Measurements from ENCODE around the gene PCBP1. TPM values are rescaled to one million over a fixed set of nuclear protein-coding genes. Genes with fewer than 3 reads are reported as not detected.
A peak's percentile ranks its signal among the peaks of the same experiment; 100 is the strongest.
"Not testable (repeated sequence)": the region's sequence is repeated elsewhere in the genome, so short reads cannot be mapped to it uniquely, and the experiment has no call there.

Gene PCBP1
- 100 to 1,000 TPM; 234 to 314 (median 281) TPM for polyA plus RNA-seq (ENCODE audit: insufficient read length in 4 of 4)

DNA sequence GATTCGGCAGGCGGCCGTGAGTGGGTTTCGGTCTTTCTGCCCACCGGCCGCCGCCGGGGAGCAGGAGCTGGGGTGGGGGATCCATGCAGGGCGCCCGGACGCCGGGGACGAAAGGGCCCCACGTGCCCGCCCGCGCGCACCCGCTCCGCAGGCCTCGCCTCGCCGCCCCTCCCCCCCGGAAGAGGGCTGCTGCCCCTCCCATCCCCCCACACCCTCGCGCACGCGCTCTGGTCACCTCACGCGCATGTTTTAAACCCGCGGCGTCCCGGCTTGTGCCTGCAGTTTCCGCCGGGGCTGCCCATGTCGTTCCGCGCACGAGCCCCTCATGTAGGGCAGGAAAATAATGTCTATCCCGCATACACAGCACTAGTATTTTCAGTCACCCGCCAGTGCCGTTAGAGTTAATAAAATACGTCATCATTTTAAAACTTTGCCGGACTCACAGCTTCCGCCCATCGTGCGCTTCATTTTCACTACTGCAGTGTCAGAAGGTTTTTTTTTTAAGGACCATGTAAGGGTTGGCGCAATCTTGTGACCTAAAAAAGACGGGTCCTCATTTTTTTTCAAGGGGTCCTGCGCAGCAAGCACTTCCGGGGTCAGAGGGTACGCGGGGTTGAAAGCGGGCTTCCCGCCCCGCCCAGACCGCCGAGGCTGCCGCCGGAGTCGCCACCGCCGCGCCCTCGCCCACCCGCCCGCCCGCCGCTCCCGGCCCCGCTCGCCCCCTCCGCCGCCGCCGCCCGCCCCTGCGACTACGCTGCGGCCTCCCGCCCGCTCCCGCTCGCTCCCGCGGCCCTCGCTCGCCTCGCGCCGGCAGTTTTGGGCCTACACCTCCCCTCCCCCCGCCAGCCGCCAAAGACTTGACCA is at the start of gene PCBP1:
Gene PCBP1 (plus strand): TSS at position 640 of the 864 bp plus-strand sequence. CDS start 267 bp downstream, outside the sequence.
- DNase-seq (ENCODE audit: low read depth in 4 of 4, low spot score in 3 of 4): peak; percentile 84 to 92 (median 90)

GRCh38 chr2:70039366-70039765 is 47.9 kb upstream of the PCBP1 start:
- no peak for DNase-seq (ENCODE audit: low read depth in 4 of 4, low spot score in 3 of 4)

GRCh38 chr2:70041663-70042062 is 45.6 kb upstream of the PCBP1 start:
- no peak for DNase-seq (ENCODE audit: low read depth in 4 of 4, low spot score in 3 of 4)

GRCh38 chr2:70042246-70042645 is 45.0 kb upstream of the PCBP1 start:
- no peak for DNase-seq (ENCODE audit: low read depth in 4 of 4, low spot score in 3 of 4)

GRCh38 chr2:70043252-70043875 is 43.9 kb upstream of the PCBP1 start:
- DNase-seq (ENCODE audit: low read depth in 4 of 4, low spot score in 3 of 4): no peak

DNA sequence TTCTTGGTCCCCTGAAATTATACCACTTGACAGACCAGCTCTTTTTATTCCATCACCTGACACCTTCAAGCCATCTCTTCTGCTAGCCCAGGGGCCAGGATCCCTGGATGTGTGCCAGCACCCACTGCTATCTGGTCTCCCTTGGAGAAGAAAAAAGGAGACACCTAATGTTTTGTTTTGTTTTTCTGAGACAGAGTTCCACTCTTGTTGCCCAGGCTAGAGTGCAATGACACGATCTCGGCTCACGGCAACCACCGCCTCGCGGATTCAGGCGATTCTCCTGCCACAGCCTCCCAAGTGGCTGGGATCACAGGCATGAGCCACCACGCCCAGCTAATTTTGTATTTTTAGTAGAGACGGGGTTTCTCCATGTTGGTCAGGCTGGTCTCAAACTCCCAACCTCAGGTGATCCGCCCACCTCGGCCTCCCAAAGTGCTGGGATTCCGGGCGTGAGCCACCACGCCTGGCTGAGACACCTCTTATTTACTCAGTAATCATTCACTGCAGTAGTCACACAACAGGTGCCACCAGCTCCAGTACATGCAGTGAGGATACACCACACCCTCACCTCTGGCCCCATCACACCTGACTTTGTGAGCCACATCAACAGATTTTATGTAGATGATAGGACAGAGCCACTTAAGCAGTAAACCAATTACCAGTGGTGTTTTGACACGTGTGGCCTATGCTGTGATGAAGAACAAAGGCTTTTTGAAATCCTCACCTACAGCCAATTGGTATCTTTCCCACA is 42.8 kb upstream of the PCBP1 start:
- no peak for DNase-seq (ENCODE audit: low read depth in 4 of 4, low spot score in 3 of 4)

GRCh38 chr2:70045405-70045804 is 41.9 kb upstream of the PCBP1 start:
- no peak for DNase-seq (ENCODE audit: low read depth in 4 of 4, low spot score in 3 of 4)

- DNase-seq (ENCODE audit: low read depth in 4 of 4, low spot score in 3 of 4): no peak
Observed at GRCh38 chr2:70045932-70046331, 41.3 kb upstream of the PCBP1 start.

DNA sequence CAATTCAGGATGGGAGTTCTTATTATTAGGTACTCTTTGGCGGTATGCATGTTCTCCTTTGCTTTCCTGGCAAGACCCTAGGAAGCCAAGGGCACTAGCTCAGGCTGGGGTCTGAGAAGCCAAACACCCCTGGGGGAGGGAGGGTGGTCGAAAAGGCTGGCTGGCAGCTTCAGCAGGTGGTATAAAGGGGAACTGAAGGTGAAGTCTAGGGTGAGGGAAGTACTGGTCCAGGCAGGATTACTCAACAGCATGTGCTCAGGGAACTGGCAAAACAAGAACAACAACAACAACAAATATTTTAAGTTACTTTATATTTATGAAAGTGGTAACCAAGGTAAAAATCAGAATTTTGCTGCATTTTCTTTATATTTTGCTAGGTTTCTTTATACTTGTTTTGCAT is 40.7 kb upstream of the PCBP1 start:
- no peak for DNase-seq (ENCODE audit: low read depth in 4 of 4, low spot score in 3 of 4)

- DNase-seq (ENCODE audit: low read depth in 4 of 4, low spot score in 3 of 4): no peak
Observed at GRCh38 chr2:70047451-70047850, 39.8 kb upstream of the PCBP1 start.

- DNase-seq (ENCODE audit: low read depth in 4 of 4, low spot score in 3 of 4): no peak
Observed at GRCh38 chr2:70049255-70049654, 38.0 kb upstream of the PCBP1 start.

DNA sequence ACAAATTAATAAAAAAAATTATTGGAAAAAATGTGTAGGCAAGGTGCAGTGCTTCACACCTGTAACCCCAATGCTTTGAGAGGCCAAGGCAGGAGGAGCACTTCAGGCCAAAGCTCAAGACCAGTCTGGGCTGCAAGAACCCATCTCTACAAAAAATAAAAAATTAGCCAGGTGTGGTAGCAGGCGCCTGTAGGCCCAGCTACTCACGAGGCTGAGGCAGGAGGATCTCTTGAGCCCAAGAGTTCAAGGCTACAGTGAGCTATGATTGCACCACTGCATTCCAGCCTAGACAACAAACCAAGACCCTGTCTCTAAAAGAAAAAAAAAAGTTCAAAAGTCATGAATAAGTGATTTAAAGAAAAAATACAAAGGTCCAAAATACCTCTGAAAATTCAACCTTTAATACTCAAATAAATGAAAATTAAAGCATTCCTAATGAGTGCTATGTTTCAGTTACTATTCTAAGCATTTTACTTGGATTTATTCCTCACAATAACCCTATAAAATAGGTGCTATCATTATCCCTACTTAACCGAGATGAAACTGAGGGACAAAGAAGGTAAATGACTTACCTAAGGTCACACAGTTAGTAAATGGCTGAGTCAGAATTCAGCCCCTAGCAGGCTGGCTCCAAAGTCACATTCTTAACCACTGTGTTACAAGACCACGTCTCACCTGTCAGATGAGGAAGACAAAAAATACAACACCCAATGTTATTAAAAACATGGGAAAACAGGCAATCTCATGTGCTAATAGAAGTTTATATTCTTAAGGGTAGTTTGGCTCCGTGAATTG is 36.4 kb upstream of the PCBP1 start:
- DNase-seq (ENCODE audit: low read depth in 4 of 4, low spot score in 3 of 4): no peak

DNA sequence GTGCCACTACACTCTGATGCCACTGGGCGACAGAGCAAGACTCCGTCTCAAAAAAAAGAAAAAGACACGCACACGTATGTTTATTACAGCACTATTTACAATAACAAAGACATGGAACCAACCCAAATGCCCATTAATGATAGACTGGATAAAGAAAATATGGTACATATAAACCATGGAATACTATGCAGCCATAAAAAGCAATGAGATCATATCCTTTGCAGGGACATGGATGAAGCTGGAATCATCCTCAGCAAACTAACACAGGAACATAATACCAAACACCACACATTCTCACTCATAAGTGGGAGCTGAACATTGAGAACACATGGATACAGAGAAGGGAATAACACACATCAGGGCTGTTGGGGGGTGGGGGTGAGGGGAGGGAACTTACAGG is 32.0 kb upstream of the PCBP1 start:
- not testable (repeated sequence) for DNase-seq (ENCODE audit: low read depth in 4 of 4, low spot score in 3 of 4)

GRCh38 chr2:70061317-70061716 is 26.0 kb upstream of the PCBP1 start:
- DNase-seq (ENCODE audit: low read depth in 4 of 4, low spot score in 3 of 4): no peak

DNA sequence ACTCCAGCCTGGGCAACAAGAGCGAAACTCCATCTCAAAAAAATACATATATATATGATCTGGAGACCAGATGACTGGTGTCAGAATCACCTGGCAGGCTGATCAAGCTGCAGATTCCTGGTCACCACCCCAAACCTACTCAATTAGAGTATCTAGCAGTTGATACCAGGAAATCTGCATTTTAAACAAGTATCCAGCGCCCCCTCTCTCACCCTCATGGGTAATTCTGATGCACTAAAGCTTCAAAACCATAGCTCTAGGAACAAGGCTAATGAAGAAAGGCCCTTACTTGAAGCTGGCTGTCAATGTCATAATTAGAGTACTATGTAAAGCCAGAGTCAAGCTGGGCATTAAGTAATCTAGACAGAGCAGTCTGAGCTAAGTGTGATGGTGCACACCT is 25.0 kb upstream of the PCBP1 start:
- no peak for DNase-seq (ENCODE audit: low read depth in 4 of 4, low spot score in 3 of 4)

GRCh38 chr2:70068119-70068518 is 19.2 kb upstream of the PCBP1 start:
- no peak for DNase-seq (ENCODE audit: low read depth in 4 of 4, low spot score in 3 of 4)

DNA sequence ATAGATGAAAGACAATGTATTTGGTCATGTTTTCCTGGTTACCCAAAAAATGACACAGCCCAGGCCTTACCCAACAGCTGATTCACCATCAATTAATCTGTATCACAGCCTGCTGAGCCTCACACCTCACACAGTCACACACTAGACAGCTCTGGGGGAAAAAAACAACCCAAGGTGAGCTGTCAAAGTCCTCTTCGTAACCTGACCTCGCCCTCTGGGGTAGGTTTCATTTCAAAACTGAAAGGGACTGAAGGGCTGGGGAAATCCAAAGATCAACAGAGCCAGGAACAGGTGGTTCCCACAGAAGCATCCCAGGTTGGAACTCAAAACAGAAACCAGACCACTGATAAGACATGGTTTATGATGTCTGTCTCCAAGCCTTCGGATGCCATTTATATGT is 18.2 kb upstream of the PCBP1 start:
- DNase-seq (ENCODE audit: low read depth in 4 of 4, low spot score in 3 of 4): no peak

- peak in 3 of 4 donors; percentile 64 to 77 (median 73) for DNase-seq (ENCODE audit: low read depth in 4 of 4, low spot score in 3 of 4)
Observed at GRCh38 chr2:70070542-70071268, 16.6 kb upstream of the PCBP1 start.

DNA sequence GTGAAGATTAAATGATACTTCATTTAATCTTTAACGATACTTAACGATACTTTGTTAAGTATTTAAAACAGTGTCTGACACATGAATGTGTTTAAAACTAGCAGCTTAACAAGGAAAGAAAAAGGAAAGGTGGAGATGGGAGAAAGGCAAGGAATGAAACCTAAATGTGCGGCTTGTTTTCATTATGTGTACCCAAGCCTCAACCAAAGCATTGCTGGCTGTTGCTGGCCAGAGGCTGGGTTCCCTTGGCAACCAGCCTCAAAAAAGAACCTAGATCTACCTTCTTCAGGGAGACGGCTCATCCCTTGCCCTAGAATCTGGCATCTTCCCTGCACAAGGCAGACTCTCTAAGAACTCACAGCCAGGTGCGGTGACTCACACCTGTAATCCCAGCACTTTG is 13.8 kb upstream of the PCBP1 start:
- no peak for DNase-seq (ENCODE audit: low read depth in 4 of 4, low spot score in 3 of 4)

DNA sequence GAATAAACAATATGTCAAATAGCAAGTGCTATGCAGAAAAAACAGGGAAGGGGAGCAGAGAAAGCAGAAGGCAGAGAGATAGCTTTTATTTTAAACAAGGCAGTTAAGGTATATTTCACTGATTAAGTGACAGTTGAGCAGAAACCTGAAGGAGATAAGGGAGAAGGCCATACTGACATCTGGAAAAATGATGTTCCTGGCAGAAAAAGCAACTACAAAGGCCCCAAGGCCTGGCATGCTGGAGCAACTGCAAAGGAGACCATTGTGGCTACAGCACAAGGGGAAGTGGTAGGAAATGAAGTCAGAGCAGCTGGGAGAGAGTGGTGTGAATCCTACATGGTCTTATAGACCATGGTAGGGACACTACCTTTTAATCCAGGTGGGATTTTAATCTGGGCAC is 8.9 kb upstream of the PCBP1 start:
- DNase-seq (ENCODE audit: low read depth in 4 of 4, low spot score in 3 of 4): no peak
